Fibroblast of lung (primary cell): Measurements from ENCODE around the gene ZNF547. TPM values are rescaled to one million over a fixed set of nuclear protein-coding genes. Genes with fewer than 3 reads are reported as not detected.
A peak's percentile ranks its signal among the peaks of the same experiment; 100 is the strongest.

Experiments
- DNase-seq, 2 donors: peaks; one replicate each; pipeline versions ENCODE4 v3.0.0 to v3.0.0-alpha.2; 2010; ENCODE audit warnings: low read depth in 2 of 2
- H2AFZ ChIP-seq: 2 replicates; pipeline ENCODE4 v1.5.1; 2012; ENCODE audit warnings: low read length, control low read depth, inconsistent platforms
- H3K27ac ChIP-seq: 2 replicates; pipeline ENCODE4 v1.5.1; 2011; ENCODE audit warnings: low read length, control low read depth; ENCODE audit not compliant: insufficient read depth
- H3K27me3 ChIP-seq: 2 replicates; pipeline ENCODE4 v1.5.1; 2011; ENCODE audit warnings: mild to moderate bottlenecking, low read length; ENCODE audit not compliant: control insufficient read depth, insufficient read depth
- H3K36me3 ChIP-seq: 2 replicates; pipeline ENCODE4 v1.5.1; 2011; ENCODE audit warnings: low read length; ENCODE audit not compliant: control insufficient read depth, insufficient read depth
- H3K4me1 ChIP-seq: 2 replicates; pipeline ENCODE4 v1.5.1; 2011; ENCODE audit warnings: low read length; ENCODE audit not compliant: control insufficient read depth, insufficient read depth; ENCODE audit errors: extremely low read depth
- H3K4me2 ChIP-seq: 2 replicates; pipeline ENCODE4 v1.5.1; 2011; ENCODE audit warnings: low read length, control low read depth; ENCODE audit not compliant: insufficient read depth; ENCODE audit errors: extremely low read depth
- H3K4me3 ChIP-seq, 4 experiments: fragments of 200-600 bp in 1 of 4; sonication (generic) in 1 of 4; replicated peaks in 1 of 4; 2 replicates each; pipeline ENCODE4 v1.5.1; 2011 to 2016; ENCODE audit warnings: low read length in 4 of 4, low read depth in 3 of 4, mild to moderate bottlenecking in 3 of 4, control low read depth in 2 of 4, inconsistent platforms in 1 of 4, mixed read lengths in 1 of 4; ENCODE audit not compliant: insufficient read depth in 1 of 4; ENCODE audit errors: control extremely low read depth in 1 of 4
- H3K79me2 ChIP-seq: 2 replicates; pipeline ENCODE4 v1.5.1; 2012; ENCODE audit warnings: mild to moderate bottlenecking, low read length, inconsistent platforms; ENCODE audit not compliant: control insufficient read depth, insufficient read depth
- H3K9ac ChIP-seq: 2 replicates; pipeline ENCODE4 v1.5.1; 2011; ENCODE audit warnings: mild to moderate bottlenecking, low read length, control low read depth; ENCODE audit not compliant: insufficient read depth
- H3K9me3 ChIP-seq: 2 replicates; pipeline ENCODE4 v1.5.1; 2012; ENCODE audit warnings: low read depth, low read length; ENCODE audit not compliant: control insufficient read depth, insufficient read depth
- H4K20me1 ChIP-seq: 2 replicates; pipeline ENCODE4 v1.5.1; 2011; ENCODE audit warnings: low read length; ENCODE audit not compliant: control insufficient read depth, insufficient read depth; ENCODE audit errors: extremely low read depth
- CTCF ChIP-seq, 2 donors: IDR thresholded peaks in 1 of 2; conservative IDR thresholded peaks in 1 of 2; 1 replicate in 1 of 2; 2 replicates in 1 of 2; pipeline ENCODE4 v1.5.1; 2011 to 2012; ENCODE audit warnings: low read length in 2 of 2, control low read depth in 1 of 2, inconsistent platforms in 1 of 2, low read depth in 1 of 2, mild to moderate bottlenecking in 1 of 2
- EZH2 ChIP-seq: IDR thresholded peaks from 2 replicates; pipeline ENCODE4 v1.5.1; 2012; ENCODE audit warnings: low read length, control low read depth, mild to moderate bottlenecking; ENCODE audit errors: missing control alignments
- polyA plus RNA-seq, 2 donors: library from polyadenylated mRNA; depleted of rRNA in 1 of 2; stranded (reverse) in 1 of 2; unstranded in 1 of 2; fragments of >200 nt; gene quantifications; 2 replicates each; pipeline ENCODE4 v1.2.1, GENCODE V29; 2011 to 2012; ENCODE audit warnings: missing spikeins in 1 of 2
- total RNA-seq: library from RNA; depleted of rRNA; stranded (reverse); fragments of >200 nt; gene quantifications from 2 replicates; pipeline ENCODE4 v1.2.1, GENCODE V29; 2014

Gene ZNF547
- total and polyA plus RNA-seq, 2 donors (not counting 1 experiment from before 2014, with no cell fraction given) = 2.7 to 6.1 TPM

DNA sequence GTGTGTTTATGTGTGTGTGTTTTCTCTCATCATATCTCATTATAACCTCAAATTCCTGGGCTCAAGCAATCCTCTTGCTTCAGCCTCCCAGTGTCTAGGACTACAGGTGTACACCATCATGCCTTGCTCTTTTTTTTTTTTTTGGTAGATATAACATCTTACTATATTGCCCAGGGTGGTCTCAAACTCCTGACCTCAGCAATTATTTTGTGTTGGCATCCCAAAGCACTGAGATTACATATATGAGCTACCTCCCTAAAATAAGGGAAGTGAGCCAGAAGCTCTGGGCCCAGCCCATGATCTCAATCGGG lies 43.5 kb upstream of the ZNF547 start:
- peak overlapping the region; percentile 96 for H3K9ac ChIP-seq
- H3K4me2 ChIP-seq = peak overlapping the region; percentile 81
- H2AFZ ChIP-seq = peak overlapping the region; percentile 92
- peaks cover 2% of the 10 kb centered on the region for H3K27me3 ChIP-seq
- peaks cover 3% of the 10 kb centered on the region for H3K36me3 ChIP-seq
- peak overlapping the region; percentile 83 for H3K27ac ChIP-seq
- H3K9me3 ChIP-seq = no peaks in the 10 kb centered on the region
- no peak for TF ChIP-seq EZH2
- TF ChIP-seq CTCF (conservative IDR thresholded peaks at IDR 0.05 in 1 of 2, IDR thresholded peaks at IDR 0.05 in 1 of 2; ENCODE audit: low read depth in 1 of 2, low read length in 2 of 2) = no peak
- DNase-seq = no peak
- H3K79me2 ChIP-seq = peaks cover 28% of the 10 kb centered on the region
- no peaks in the 10 kb centered on the region for H3K4me1 ChIP-seq
- H4K20me1 ChIP-seq = no peaks in the 10 kb centered on the region
- H3K4me3 ChIP-seq = peak overlapping the region; percentile 68 to 96 (median 95)

- TF ChIP-seq EZH2 (no peak), CTCF (conservative IDR thresholded peaks at IDR 0.05 in 1 of 2, IDR thresholded peaks at IDR 0.05 in 1 of 2; ENCODE audit: low read depth in 1 of 2, low read length in 2 of 2) (no peak)
- peaks cover 2% of the 10 kb centered on the region for H3K27me3 ChIP-seq
- H4K20me1 ChIP-seq = no peaks in the 10 kb centered on the region
- peak within 1 kb of the TSS; percentile 92 for H2AFZ ChIP-seq
- H3K79me2 ChIP-seq = peaks cover 28% of the 10 kb centered on the region
- peaks cover 5% of the 10 kb centered on the region for H3K36me3 ChIP-seq
- H3K4me1 ChIP-seq = no peaks in the 10 kb centered on the region
- H3K4me2 ChIP-seq = peak within 1 kb of the TSS; percentile 95
- H3K9ac ChIP-seq = peak within 1 kb of the TSS; percentile 96
- DNase-seq = peak; percentile 96
- peak within 1 kb of the TSS; percentile 83 for H3K27ac ChIP-seq
- peak within 1 kb of the TSS; percentile 68 to 96 (median 95) for H3K4me3 ChIP-seq
- H3K9me3 ChIP-seq = no peaks in the 10 kb centered on the region
Observed at GRCh38 chr19:57320180-57321084, 42.9 kb upstream of the ZNF547 start, which contains the start of gene ZNF543. ZNF543 (plus strand) TSS chr19:57320472; CDS start chr19:57320854, 382 bp downstream.

DNA sequence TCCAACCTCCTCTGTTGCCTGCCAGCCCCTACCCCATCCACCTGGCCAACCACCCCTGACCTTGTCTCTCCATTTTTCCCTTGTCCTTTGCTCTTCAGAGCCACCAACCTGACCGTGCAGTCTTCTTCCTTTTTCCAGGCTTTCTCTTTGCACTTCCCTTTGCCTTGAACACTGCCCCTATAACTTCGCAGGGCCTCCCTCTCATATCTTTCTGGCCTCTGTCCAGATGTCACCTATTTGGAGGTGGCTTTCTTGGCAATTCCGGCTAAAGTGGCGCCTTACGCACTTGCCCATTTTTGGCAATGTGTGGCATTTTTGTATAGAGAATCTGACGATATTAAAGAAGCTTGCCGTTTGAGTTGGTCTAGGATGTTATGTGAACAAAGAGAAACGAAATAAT lies 42.2 kb upstream of the ZNF547 start:
- H3K4me1 ChIP-seq = no peaks in the 10 kb centered on the region
- H3K27ac ChIP-seq = peak overlapping the region; percentile 83
- H3K9ac ChIP-seq = peak overlapping the region; percentile 96
- H3K36me3 ChIP-seq = peaks cover 6% of the 10 kb centered on the region
- peak overlapping the region; percentile 95 for H3K4me2 ChIP-seq
- H3K9me3 ChIP-seq = no peaks in the 10 kb centered on the region
- H3K4me3 ChIP-seq = peak overlapping the region; percentile 68 to 96 (median 95)
- peaks cover 28% of the 10 kb centered on the region for H3K79me2 ChIP-seq
- peaks cover 2% of the 10 kb centered on the region for H3K27me3 ChIP-seq
- no peak for TF ChIP-seq EZH2
- TF ChIP-seq CTCF (conservative IDR thresholded peaks at IDR 0.05 in 1 of 2, IDR thresholded peaks at IDR 0.05 in 1 of 2; ENCODE audit: low read depth in 1 of 2, low read length in 2 of 2) = no peak
- H2AFZ ChIP-seq = peak overlapping the region; percentile 62
- no peak for DNase-seq
- no peaks in the 10 kb centered on the region for H4K20me1 ChIP-seq
